Progenitor cell of endocrine pancreas (in vitro differentiated cells): ENCODE data around the gene TBRG1. TPM values are rescaled to one million over a fixed set of nuclear protein-coding genes. Genes with fewer than 3 reads are reported as not detected.

Experiments used
- DNase-seq: peaks from one replicate; pipeline ENCODE4 v3.0.0; 2021; ENCODE audit warnings: low spot score; ENCODE audit not compliant: unreplicated experiment
- H3K27ac Mint-ChIP-seq: 2 replicates; pipeline ENCODE4 v1.8.0; 2021; ENCODE audit warnings: mild to moderate bottlenecking, moderate library complexity, mixed read lengths
- H3K27me3 Mint-ChIP-seq: 2 replicates; pipeline ENCODE4 v1.8.0; 2021; ENCODE audit warnings: mixed read lengths
- H3K36me3 Mint-ChIP-seq: 2 replicates; pipeline ENCODE4 v1.8.0; 2022; ENCODE audit warnings: mixed read lengths; ENCODE audit not compliant: insufficient read depth
- H3K4me1 Mint-ChIP-seq: 2 replicates; pipeline ENCODE4 v1.8.0; 2021; ENCODE audit warnings: low read depth, mixed read lengths
- H3K4me3 Mint-ChIP-seq: 2 replicates; pipeline ENCODE4 v1.8.0; 2021; ENCODE audit warnings: low read depth, mild to moderate bottlenecking, moderate library complexity, mixed read lengths
- H3K9me3 Mint-ChIP-seq: 2 replicates; pipeline ENCODE4 v1.8.0; 2021; ENCODE audit warnings: low read depth, mixed read lengths
- CTCF ChIP-seq: fragments of 200-600 bp; sonication (generic); IDR thresholded peaks from one replicate; pipeline ENCODE4 v1.5.0; 2021; ENCODE audit warnings: antibody characterized with exemption, mild to moderate bottlenecking; ENCODE audit not compliant: unreplicated experiment
- total RNA-seq: library from RNA; stranded (reverse); gene quantifications from 2 replicates; pipeline ENCODE4 v1.2.1, GENCODE V29; 2021

TBRG1 gene
- total RNA-seq, 1 donor from 2014 or later = 33.3 TPM

GRCh38 chr11:124612567-124613246 lies 10.0 kb upstream of the TBRG1 start:
- no peak for TF ChIP-seq CTCF
- Mint-ChIP-seq H3K36me3 (no peaks in the 10 kb centered on the region), H3K27ac (peak overlapping the region; percentile 53), H3K9me3 (no peaks in the 10 kb centered on the region), H3K4me1 (no peaks in the 10 kb centered on the region), H3K4me3 (no peak overlapping the region), H3K27me3 (peaks cover 4% of the 10 kb centered on the region)
- no peak for DNase-seq

GRCh38 chr11:124618863-124619262 lies 3.8 kb upstream of the TBRG1 start:
- Mint-ChIP-seq H3K36me3 (no peaks in the 10 kb centered on the region), H3K9me3 (no peaks in the 10 kb centered on the region), H3K4me1 (peaks cover 23% of the 10 kb centered on the region), H3K4me3 (no peak overlapping the region), H3K27me3 (peaks cover under 1% of the 10 kb centered on the region), H3K27ac (no peak overlapping the region)
- TF ChIP-seq CTCF = no peak
- DNase-seq = no peak

GRCh38 chr11:124623861-124624525 lies 1.3 kb downstream of the TBRG1 start:
- Mint-ChIP-seq H3K4me3 (peak overlapping the region; percentile 91), H3K36me3 (peaks cover 11% of the 10 kb centered on the region), H3K27me3 (no peaks in the 10 kb centered on the region), H3K4me1 (peaks cover 27% of the 10 kb centered on the region), H3K9me3 (no peaks in the 10 kb centered on the region), H3K27ac (peak overlapping the region; percentile 97)
- no peak for DNase-seq
- no peak for TF ChIP-seq CTCF

GRCh38 chr11:124625504-124626168 lies 3.0 kb downstream of the TBRG1 start:
- Mint-ChIP-seq H3K4me3 (no peak overlapping the region), H3K36me3 (peaks cover 13% of the 10 kb centered on the region), H3K9me3 (no peaks in the 10 kb centered on the region), H3K4me1 (peaks cover 24% of the 10 kb centered on the region), H3K27ac (no peak overlapping the region), H3K27me3 (no peaks in the 10 kb centered on the region)
- no peak for DNase-seq
- TF ChIP-seq CTCF = no peak

- Mint-ChIP-seq H3K27me3 (no peaks in the 10 kb centered on the region), H3K4me3 (no peak overlapping the region), H3K27ac (no peak overlapping the region), H3K9me3 (no peaks in the 10 kb centered on the region), H3K4me1 (peaks cover 14% of the 10 kb centered on the region), H3K36me3 (peaks cover 27% of the 10 kb centered on the region)
- no peak for DNase-seq
- TF ChIP-seq CTCF = no peak
Measured at GRCh38 chr11:124627546-124627945, 4.9 kb downstream of the TBRG1 start.
